ENCODE results near the gene RNASEH2A.

The RNASEH2A gene

DNA sequence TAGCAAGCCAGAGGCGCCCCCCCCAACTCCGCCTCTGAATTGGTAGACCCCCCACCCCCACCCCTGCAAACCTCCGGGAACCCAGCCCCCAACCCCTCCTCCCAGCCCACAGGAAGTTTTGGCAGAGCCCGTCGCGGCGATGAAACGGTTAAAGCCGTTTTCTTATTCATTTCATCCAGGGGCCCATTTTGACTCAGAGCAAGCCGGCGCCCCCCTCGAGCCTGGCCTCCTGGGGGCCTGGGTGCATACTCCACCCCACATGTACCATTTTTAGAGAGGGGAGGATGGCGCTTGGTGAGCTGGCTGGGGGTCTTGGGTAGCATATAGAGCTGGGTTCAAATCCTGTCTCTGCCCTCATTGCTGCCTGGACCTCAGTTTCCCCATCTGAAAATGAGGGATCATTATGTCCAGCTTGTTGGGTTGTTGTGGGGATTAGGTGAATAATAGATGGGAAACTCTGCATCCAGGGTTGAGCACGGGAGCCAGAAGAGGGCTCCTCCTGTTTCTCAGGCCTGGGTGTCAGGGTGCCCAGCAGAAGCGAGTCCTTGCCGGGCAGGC is 23.0 kb upstream of the RNASEH2A start:
- DNase-seq (ENCODE audit: low read depth) = peak; percentile 25

DNA sequence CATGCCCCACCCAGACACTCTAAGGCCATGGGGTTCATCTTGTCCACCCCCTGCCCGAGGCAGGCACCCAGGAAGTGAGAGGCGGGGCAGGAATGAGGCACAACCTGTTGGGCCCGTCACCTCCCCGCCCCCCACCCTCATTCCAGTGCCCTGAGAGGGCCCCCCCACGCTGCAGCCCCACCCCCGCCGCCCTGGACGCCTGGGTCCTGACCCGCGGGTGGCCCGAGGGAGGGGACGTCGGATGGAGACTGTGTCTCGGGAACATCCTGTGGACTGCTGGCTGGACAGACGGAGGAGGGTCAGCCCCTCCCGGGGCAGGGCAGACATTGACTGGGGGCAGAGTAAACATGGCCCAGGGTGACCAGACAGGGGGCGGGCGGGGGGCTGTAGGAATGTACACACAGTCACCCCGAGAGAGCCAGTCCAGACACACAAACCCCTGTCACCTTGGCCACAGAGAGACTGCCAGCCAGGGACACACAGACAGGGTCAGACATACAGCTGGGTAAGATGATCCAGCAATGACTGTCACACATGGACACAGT is 22.5 kb upstream of the RNASEH2A start:
- no peak for DNase-seq (ENCODE audit: low read depth)

DNA sequence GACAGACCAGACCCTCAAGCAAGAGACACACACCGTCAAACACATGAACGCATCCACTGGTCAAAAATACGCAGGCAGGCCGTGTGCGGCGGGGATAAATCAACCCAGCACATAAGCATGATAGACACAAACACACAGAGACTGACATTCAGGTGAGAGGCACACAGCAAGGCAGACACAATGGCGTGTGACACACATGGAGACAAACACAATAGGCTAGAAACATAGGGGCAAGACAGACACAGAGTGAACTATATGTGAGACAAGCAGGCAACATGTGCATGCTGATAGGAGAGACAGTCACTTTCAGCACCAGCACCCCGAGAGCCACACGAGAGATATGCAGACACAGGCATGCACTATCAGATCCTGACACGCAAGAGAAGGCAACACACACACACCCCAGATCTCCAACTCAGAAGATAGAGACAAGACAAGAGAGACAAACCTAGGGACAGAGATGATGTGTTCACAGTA is 22.0 kb upstream of the RNASEH2A start:
- DNase-seq (ENCODE audit: low read depth) = no peak

DNA sequence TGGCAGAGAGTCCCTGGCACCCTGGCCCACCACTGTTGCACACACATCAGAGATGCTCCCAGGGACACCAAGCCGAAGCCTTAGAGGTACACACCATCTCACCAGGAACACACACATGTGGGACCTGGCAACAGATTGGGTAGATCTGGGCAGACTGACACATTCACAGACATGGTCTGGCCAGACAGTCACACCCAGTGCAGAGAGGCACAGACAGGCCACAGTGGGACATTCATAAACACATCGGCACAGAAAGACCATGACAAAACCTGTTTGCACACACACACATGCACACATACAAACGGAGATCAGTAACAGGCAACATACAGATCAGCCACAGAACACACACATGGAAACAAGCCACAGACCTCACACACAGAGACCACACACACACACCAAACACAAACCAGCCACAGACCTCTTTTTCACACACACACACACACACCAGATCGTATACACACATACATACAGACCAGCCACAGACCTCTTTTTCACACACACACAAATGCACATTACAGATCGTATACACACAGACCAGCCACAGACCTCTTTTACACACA is 21.4 kb upstream of the RNASEH2A start:
- DNase-seq (ENCODE audit: low read depth) = peak; percentile 15

DNA sequence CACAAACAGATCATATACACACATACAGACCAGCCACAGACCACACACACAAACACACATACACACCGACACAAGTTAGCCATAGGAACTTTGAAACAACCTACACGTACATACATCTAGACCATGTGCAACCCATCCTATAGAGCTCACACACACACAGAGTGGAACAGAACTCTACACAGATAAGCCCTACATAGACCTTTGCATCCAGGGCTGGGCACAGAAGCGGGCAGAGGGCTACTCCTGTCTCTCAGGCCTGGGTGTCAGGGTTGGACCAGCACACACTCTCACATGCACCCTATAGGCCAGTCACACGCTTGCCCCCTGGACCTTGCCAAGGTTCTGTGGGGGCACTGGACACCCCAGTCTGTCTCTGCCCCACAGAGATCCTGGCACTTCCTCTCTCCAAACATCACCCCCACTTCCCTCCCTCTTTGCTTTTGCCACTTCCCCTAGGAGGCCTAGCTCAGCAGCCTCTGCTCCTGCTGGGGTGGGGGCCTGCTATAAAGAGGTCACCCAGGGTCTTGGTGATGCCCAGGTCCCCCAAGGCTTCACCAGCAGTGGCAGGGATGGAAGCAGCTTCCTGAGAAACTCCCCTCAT is 20.9 kb upstream of the RNASEH2A start:
- no peak for DNase-seq (ENCODE audit: low read depth)

DNA sequence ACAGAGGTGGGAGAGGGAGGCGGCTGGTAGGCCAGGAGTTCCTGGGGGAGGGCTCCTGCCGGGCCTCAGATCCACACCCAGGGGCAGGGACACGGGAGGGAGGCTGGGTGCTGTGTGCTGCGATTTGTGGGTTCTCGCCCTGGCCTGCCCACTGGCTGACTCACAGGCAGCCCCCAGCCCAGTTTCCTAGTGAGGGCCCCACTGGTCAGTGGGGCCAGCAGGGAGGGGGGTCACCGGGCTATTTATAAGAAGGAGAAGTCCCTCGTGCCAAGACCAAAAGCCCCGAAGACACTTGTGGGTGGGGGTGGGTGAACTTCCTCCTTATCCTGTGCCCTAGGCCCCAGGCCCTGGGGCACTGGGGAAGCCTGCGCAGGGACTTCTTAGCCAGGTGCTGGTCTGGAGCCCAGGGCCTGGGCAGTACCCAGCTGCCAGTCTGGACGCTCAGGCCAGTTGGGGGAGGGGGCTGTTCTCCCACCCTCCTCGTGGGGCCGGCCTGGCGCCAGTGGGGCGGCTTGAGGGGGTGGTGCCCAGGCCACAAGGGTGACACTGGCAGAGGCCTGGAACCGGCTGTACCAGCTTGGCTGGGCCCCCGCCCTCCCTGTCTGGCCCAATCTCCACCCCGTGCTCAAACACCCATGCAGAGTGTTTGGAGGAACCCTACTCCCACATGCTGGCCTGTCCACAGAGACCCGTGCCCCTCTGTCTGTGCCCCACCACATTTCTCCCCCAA is 20.1 kb upstream of the RNASEH2A start:
- peak; percentile 19 for DNase-seq (ENCODE audit: low read depth)

DNA sequence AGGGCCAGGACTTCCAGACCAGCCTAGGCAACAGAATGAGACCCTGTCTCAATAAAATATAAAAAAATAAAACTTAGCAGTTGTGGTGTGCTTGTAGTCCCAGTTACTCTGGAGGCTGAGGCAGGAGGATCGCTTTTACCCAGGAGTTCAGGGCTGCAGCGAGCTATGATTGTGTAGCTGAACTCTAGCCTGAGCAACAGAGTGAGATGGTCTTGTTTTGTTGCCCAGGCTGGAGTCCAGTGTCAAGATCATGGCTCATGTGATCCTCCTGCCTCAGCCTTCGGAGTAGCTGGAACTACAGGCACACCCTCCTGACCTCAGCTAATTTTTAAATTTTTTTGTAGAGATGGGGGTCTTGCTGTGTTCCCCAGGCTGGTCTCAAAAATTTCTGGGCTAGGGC is 19.4 kb upstream of the RNASEH2A start:
- DNase-seq (ENCODE audit: low read depth) = no peak

DNA sequence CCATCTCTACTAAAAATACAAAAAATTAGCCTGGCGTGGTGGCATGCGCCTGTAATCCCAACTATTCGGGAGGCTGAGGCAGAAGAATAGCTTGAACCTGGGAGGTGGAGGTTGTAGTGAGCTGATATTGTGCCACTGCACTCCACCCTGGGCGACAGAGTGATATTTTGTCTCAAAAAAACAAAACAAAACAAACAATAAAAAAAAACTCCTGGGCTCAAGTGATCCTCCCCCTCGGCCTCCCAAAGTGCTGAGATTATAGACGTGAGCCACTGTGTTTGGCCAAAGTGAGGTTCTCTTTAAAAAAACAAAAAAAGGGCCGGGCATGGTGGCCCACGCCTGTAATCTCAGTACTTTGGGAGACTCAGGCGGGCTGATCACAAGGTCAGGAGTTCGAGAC is 18.9 kb upstream of the RNASEH2A start:
- DNase-seq (ENCODE audit: low read depth) = no peak

DNA sequence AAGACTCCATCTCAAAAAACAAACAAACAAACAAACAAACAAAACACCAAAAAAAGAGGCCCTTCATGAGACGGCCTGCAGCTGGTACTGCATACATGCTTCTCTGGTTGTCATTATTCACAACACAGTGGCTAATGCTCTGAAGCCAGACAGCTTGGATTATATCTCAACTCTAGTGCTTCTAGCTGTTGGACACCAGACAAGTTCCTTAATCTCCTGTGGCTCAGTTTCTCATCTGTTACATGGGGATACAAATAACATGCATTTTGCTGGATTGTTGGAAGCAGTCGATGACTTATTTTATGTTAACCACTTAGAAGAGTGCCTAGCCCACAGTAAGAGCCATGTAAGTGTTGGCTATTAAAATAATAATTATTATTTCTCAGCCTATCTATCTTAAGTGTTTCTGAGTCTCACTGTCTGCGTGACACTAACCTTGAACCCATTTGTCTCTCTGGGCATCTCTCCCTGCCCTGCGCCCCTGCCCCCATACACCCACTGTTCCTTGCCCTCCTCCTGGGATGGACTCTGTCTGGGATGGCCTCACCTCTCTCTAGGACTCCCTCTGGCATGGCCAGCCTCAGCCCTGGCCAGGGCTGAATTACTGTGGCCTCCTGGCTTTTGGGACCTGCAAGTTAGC is 18.2 kb upstream of the RNASEH2A start:
- DNase-seq (ENCODE audit: low read depth) = no peak

DNA sequence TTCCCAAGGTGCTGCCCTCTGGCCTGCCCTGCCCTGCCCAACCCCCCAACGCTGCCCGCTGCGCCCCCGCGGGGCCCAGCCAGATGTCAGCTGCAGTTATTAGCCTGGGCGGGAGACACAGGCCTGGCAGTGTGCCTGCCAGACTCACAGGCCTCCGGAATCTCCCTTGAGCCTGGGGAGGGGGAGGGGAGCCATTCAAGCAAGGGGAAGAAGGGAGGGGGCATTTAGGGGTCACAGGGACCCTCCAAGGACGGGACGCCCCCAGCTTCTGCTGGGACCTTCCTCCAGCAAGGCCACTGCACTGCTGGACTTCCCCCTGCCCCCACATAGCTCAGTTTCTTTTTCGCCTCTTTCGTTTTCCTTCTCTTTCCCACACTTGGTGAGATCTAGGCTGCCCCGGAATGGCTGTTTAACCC is 17.7 kb upstream of the RNASEH2A start:
- DNase-seq (ENCODE audit: low read depth) = peak; percentile 25

DNA sequence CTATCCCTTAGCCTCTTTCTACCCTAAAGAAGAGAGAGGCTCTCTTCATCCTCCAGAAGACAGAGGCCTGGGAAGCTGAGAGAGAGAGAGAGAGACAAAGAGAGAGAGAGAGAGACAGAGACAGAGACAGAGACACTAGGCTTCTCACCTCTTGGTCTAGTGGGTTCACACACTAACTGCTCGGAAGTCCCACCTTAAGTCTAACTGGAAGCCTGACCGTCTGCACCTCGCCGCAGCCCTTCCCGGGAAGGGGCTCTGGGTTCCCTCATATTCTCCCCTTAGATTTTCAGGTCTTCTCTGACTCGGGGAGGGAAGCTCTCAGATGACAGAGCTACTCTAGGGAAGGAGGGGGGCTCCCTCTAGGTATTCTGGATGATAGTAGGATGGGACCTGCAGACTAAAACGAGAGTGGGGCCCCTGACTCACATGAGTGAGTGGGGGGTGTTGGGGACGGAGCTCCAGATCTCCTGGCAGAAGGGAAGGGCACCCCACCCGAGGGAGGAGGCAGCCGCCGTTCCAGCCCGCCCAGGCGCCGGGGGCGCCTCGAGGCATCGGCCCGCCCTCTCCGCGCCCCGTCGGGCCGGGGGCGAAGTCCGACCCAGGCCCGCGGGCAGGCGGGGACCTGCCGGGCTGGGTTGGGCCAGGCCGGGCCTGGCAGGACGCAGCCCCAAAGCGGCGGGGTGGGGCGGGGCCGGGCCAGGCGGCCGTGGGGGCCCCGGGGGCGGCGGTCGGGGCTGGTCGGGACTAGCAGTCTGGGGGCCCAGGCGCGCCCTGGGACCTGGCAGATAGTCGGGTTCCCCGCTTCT is 17.1 kb upstream of the RNASEH2A start:
- no peak for DNase-seq (ENCODE audit: low read depth)

DNA sequence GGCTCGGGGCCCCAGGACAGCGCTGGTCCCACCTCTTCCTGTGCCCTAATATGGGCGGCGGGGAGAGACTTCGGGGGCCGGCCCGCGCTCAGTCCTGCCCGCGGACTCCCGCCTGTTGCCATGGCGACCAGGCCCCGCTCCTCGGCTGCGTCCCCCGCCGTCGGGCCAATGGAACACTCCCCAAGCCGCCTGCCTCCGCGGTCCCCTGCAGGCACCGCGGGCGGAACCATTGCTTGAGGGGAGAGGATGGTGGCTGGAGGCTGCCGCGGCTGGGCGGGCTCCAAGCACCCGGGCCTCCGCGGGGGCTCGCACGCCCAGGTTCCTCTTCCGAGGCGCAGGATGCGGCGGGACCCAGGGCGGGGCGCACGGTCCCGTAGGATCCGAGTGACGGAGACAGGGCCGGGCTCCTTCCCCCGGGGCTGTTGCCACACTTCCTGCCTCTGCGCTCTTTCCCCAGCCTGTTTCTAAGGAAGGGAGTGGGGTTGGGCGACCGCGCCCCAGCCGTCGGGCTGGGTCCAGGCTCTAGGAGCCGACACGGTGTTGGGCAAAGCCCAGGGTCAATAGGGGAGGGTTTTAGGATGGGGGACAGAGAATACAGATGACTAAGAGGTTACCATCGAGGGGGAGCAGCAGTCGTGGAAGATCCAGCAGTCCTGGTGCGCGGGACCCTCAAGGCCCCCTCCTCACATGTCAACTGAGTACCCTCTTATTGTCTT is 16.3 kb upstream of the RNASEH2A start:
- DNase-seq (ENCODE audit: low read depth) = peak; percentile 87

DNA sequence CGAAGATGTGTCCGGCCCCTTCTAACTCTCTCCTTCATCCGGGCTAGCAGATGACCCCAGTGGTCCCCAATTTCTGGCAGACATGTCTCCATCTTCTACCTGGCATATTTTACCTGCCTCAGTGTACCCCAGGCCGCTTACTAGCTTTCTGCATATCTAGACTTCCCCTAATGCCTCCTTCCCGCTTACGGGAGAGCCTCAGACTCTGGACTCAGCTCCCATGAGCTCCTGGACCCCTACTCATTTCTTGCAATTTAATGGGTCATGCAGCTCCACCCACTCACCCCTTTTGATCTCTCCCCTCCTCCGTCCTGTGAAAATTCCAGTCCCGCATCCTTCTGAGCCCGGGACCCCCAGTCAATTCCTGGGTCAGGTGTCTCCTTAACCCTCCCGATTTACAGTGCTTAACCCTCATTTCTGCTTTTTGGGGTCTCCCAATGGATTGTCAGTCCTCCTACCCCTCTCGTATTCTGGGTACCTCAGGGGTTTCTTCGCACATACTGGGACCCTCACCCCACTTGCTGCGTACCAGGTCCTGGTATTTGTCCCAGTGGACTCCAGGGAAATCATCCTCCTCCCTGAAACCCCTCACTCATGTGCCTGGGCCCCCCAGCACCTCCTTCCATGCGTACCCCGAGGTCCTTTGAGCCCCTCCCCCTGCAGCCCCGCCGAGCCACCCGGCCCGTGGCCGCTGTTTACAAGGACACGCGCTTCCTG is 15.6 kb upstream of the RNASEH2A start:
- no peak for DNase-seq (ENCODE audit: low read depth)

DNA sequence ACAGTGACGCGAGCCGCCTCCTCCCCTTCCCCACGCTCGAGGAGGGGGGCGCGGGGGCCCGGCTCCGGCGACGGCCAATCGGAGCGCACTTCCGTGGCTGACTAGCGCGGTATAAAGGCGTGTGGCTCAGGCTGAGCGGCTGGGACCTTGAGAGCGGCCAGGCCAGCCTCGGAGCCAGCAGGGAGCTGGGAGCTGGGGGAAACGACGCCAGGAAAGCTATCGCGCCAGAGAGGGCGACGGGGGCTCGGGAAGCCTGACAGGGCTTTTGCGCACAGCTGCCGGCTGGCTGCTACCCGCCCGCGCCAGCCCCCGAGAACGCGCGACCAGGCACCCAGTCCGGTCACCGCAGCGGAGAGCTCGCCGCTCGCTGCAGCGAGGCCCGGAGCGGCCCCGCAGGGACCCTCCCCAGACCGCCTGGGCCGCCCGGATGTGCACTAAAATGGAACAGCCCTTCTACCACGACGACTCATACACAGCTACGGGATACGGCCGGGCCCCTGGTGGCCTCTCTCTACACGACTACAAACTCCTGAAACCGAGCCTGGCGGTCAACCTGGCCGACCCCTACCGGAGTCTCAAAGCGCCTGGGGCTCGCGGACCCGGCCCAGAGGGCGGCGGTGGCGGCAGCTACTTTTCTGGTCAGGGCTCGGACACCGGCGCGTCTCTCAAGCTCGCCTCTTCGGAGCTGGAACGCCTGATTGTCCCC is 14.9 kb upstream of the RNASEH2A start, which contains the start of gene JUNB:
Gene JUNB, plus strand, starts transcription at position 142 of the 706 bp plus-strand sequence. Its CDS starts 286 bp downstream, at position 428.
- DNase-seq (ENCODE audit: low read depth) = peak; percentile 95

DNA sequence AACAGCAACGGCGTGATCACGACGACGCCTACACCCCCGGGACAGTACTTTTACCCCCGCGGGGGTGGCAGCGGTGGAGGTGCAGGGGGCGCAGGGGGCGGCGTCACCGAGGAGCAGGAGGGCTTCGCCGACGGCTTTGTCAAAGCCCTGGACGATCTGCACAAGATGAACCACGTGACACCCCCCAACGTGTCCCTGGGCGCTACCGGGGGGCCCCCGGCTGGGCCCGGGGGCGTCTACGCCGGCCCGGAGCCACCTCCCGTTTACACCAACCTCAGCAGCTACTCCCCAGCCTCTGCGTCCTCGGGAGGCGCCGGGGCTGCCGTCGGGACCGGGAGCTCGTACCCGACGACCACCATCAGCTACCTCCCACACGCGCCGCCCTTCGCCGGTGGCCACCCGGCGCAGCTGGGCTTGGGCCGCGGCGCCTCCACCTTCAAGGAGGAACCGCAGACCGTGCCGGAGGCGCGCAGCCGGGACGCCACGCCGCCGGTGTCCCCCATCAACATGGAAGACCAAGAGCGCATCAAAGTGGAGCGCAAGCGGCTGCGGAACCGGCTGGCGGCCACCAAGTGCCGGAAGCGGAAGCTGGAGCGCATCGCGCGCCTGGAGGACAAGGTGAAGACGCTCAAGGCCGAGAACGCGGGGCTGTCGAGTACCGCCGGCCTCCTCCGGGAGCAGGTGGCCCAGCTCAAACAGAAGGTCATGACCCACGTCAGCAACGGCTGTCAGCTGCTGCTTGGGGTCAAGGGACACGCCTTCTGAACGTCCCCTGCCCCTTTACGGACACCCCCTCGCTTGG is 14.1 kb upstream of the RNASEH2A start:
- peak; percentile 72 for DNase-seq (ENCODE audit: low read depth)

DNA sequence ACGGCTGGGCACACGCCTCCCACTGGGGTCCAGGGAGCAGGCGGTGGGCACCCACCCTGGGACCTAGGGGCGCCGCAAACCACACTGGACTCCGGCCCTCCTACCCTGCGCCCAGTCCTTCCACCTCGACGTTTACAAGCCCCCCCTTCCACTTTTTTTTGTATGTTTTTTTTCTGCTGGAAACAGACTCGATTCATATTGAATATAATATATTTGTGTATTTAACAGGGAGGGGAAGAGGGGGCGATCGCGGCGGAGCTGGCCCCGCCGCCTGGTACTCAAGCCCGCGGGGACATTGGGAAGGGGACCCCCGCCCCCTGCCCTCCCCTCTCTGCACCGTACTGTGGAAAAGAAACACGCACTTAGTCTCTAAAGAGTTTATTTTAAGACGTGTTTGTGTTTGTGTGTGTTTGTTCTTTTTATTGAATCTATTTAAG is 13.5 kb upstream of the RNASEH2A start:
- DNase-seq (ENCODE audit: low read depth) = no peak

DNA sequence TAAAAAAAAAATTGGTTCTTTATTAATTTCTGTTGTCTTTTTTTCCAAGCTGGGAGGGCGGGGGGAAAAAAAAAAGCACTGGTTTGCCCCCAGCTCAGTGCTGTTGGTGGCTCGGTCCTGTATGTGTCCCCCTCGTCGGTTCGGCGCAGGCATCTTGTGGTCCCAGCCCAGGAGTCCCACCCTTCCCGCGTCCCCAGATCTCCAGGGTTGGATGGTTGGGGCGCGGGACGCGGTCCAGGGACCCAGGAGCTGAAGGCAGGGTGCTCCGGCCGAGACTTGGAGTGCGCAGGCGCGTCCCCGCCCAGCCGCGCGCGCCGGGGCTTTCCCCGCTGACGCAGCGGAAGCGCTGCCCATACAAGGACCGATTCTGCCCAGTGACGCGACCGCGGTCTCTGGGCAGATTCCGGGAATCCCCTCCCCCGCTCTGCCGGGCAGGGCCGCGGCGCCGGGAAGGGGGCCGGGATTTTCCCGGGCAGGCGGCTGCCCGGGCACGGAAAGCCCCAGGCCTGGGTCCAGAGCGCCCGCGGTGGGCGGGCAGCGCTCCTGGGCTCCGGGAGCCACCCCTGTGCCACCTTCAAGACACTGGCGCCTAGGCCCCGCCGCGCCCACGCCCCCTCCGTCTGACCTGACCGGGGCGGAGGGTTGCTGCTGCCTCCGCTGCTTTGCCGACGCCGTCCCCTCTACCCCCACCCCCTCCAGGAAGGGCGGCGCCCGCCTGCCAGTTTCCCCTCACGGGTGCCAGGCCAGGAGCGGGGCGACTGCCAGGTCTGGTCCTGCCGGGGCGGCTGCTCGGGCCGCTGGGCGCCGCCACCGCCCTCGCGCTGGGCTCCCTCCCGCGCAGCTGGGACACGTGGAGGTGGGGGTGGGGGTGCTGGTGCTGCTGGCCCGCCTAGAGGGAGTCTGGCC is 12.8 kb upstream of the RNASEH2A start:
- peak; percentile 95 for DNase-seq (ENCODE audit: low read depth)

Measured in stimulated activated CD8-positive, alpha-beta memory T cell treated with anti-CD3 and anti-CD28 coated beads, Interleukin-12 subunit alpha, Interleukin-12 subunit beta, amount 100 ng/mL, for 4 hours (primary cell).